Epidermal melanocyte (primary cell): ENCODE results near the gene ABHD2.
"Not testable (repeated sequence)": the region's sequence is repeated elsewhere in the genome, so short reads cannot be mapped to it uniquely, and the experiment has no call there.

Experiments
- DNase-seq: peaks from one replicate; pipeline ENCODE4 v3.0.0; 2011; ENCODE audit warnings: low spot score; ENCODE audit not compliant: insufficient read length

ABHD2 gene

GRCh38 chr15:89136818-89137772 lies 48.8 kb downstream of the ABHD2 start:
- peak; percentile 62 for DNase-seq

GRCh38 chr15:89137926-89138325 lies 49.7 kb downstream of the ABHD2 start:
- no peak for DNase-seq

- no peak for DNase-seq
Measured at GRCh38 chr15:89138999-89139612, 50.9 kb downstream of the ABHD2 start.

- DNase-seq = no peak
Measured at GRCh38 chr15:89139613-89140499, 51.6 kb downstream of the ABHD2 start.

GRCh38 chr15:89140595-89140994 lies 52.3 kb downstream of the ABHD2 start:
- DNase-seq = no peak

DNA sequence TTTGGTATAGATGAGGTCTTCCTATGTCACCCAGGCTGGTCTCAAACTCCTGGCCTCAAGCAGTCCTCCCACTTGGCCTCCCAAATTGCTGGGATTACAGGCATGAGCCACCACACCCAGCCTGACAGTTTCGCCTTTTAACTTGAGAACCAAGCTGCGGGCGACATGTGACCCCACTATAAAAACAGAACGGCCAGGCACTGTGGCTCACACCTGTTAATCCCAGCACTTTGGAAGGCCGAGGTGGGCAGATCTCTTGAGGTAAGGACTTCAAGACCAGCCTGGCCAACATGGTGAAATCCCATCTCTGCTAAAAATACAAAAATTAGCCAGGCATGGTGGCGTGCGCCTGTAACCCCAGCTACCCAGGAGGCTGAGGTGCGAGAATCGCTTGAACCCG lies 52.9 kb downstream of the ABHD2 start:
- not testable (repeated sequence) for DNase-seq

DNA sequence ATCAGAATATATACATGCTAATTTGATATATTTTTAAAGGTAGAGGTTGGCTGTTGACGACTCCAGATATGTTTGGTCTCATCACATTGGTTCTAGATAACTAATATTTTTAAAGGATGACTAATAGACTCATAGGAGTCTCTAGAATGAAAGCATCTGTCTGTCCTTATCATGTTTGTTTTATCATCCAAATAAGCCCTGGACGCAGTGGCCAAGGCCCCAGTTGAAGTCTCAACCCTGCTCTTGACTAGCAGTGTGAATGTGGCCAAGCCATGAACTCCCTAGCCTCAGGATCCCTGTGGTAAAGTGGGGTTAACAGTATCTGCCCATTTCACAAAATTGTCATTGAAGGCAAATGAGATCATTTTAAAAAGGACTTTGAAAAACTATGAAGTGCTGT lies 53.6 kb downstream of the ABHD2 start:
- DNase-seq = no peak

GRCh38 chr15:89142423-89142822 lies 54.2 kb downstream of the ABHD2 start:
- no peak for DNase-seq

GRCh38 chr15:89143503-89144162 lies 55.4 kb downstream of the ABHD2 start:
- DNase-seq = no peak

GRCh38 chr15:89144491-89144890 lies 56.2 kb downstream of the ABHD2 start:
- no peak for DNase-seq

DNA sequence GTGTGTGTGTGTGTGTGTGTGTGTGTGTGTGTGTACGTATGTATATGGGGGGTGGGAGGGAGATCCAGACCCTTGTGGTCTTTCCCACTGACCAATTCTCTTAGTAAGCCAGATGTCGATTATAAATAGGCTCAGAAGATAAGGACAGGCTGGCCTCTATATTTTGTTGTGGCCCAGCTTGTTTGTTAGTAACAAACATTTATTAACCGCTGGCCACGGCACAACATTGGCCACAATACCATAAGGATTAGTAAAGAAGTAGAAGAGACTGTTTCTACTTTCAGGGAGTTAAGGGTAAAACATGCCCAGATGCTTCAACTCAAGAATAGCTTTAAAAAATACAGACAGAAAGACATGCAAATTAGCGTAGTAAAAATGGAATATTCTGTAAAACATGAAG lies 58.1 kb downstream of the ABHD2 start:
- DNase-seq = no peak

GRCh38 chr15:89148126-89148525 lies 59.9 kb downstream of the ABHD2 start:
- no peak for DNase-seq

DNA sequence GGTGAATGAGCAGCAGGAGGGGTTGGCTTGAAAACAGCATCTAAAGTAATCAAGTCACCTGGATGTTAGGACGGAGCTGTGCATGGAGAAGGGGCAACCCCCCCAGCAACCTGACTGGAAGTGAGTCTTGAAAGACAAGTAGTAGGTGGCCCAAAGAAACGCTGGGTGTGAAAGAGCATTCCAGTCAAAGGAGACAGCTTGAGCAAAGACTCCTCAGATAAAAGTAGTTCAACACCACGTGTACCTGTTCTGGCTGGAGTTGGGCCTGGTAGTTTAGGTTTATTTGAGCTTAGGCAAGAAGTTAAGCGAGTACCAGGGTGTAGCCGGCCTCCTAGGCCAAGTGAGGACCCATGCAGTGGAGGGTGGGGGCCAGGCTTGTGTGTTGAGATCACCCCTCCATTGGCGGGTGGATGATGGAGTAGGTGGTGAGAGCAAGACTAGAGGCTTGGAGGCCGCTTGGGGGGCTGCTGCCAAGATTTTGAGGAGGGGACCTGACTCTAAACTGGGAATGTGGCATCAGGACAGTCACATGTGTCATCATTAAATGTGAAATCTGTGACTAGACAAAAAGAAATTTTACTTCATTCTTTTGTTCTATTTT lies 61.3 kb downstream of the ABHD2 start:
- DNase-seq = no peak

GRCh38 chr15:89150287-89150686 lies 62.0 kb downstream of the ABHD2 start:
- DNase-seq = no peak

- no peak for DNase-seq
Measured at GRCh38 chr15:89150762-89151664, 62.8 kb downstream of the ABHD2 start.

GRCh38 chr15:89155122-89155521 lies 66.9 kb downstream of the ABHD2 start:
- no peak for DNase-seq

DNA sequence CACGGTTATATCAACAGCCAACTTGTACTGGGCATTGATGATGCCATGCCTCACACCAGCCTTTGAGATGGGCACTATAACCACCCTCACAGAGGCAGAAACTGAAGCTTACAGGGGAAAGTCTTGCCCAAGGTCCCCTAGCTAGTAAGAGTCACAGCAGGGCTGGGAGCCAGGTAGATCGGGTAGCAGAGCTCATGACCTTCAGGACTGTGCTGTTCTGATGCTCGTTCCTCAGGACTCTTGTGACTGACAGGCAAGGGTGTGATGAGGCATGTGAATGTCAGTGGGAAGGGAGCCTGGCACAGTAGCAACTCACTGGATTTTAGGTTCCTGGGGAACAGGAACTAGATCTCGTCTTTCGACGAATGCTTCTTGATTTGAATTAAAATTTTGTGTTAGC lies 67.4 kb downstream of the ABHD2 start:
- DNase-seq = no peak

DNA sequence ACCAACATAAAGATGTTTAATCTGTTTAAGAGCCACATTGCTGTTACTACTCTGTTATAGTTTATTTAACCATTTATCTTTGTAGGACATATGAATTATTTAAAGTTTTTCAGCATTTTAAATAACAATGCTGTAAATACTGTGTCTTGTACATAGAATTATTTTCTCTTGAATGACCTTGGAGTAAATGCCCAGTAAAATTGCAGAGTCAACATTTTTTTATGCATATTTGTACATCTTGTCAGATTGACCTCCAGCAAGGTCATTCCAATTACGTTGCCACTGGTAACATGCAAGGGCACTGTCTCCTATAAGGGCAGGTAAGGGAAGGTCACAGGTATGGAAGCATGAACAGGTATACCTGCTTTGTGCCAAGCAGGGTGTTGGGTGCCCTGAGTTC lies 68.8 kb downstream of the ABHD2 start:
- DNase-seq = no peak

DNA sequence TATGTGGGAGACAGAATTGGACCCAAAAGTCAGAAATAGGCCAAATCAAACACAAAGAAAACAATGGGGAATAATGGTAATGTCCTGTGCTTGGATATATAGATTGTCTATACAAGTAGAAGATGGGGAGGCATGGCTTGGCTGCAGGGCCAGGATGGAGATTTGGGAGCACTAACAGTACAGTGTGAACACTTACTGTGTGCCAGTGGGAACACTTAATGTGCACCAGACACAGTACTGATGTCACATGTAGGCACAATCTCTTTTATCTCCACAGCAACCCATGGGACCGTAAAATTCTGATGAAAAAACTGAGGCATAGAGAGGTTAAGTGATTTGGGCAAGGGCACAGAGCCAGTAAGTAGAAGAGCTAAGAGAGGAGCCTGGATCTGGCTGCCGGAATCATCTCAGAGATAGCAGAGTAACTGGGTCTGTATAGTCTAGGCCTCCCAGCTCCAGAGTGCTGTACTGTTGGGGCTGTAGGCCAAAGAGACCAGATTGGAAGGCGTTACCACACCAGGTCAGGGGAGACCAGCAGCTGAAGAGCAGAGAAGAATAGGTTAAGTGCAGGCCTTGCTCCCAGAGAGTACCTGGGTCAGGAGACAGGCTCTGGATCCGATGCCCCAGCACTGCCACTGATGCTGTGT lies 69.8 kb downstream of the ABHD2 start:
- DNase-seq = no peak
